Subcutaneous abdominal adipose tissue (tissue), 5 donors: ENCODE results near the gene MMP3.

ENCODE experiments used
- H3K27ac ChIP-seq: one replicate; pipeline ENCODE4 v1.7.0; 2013; ENCODE audit warnings: low read depth, mild to moderate bottlenecking, inconsistent platforms, low read length, moderate library complexity
- H3K27me3 ChIP-seq, 5 donors: one replicate each; pipeline ENCODE4 v1.7.0; 2013; ENCODE audit warnings: low read length in 5 of 5, inconsistent platforms in 1 of 5; ENCODE audit not compliant: control insufficient read depth in 5 of 5, insufficient read depth in 4 of 5
- H3K36me3 ChIP-seq, 5 donors: one replicate each; pipeline ENCODE4 v1.7.0; 2013; ENCODE audit warnings: low read length in 5 of 5; ENCODE audit not compliant: control insufficient read depth in 5 of 5, insufficient read depth in 5 of 5
- H3K4me1 ChIP-seq, 5 donors: one replicate each; pipeline ENCODE4 v1.7.0; 2013; ENCODE audit warnings: low read length in 5 of 5, mild to moderate bottlenecking in 3 of 5, moderate library complexity in 1 of 5; ENCODE audit not compliant: control insufficient read depth in 5 of 5, insufficient read depth in 5 of 5
- H3K4me3 ChIP-seq, 5 donors: one replicate each; pipeline ENCODE4 v1.7.0; 2013; ENCODE audit warnings: low read length in 5 of 5, low read depth in 1 of 5
- H3K9ac ChIP-seq, 5 donors: one replicate each; pipeline ENCODE4 v1.7.0; 2013; ENCODE audit warnings: low read length in 5 of 5, mild to moderate bottlenecking in 4 of 5, moderate library complexity in 3 of 5
- H3K9me3 ChIP-seq, 5 donors: one replicate each; pipeline ENCODE4 v1.7.0; 2013; ENCODE audit warnings: low read length in 5 of 5; ENCODE audit not compliant: control insufficient read depth in 5 of 5
- donor health status: healthy.
- donor health status: healthy.
- donor health status: healthy.
- donor health status: healthy.
- donor health status: healthy.

The MMP3 gene

GRCh38 chr11:102813484-102813883 lies 29.9 kb downstream of the MMP3 start:
- no peaks in the 10 kb centered on the region for H3K4me1 ChIP-seq
- no peak overlapping the region for H3K4me3 ChIP-seq
- H3K27me3 ChIP-seq: no peaks in the 10 kb centered on the region
- no peak overlapping the region for H3K27ac ChIP-seq
- H3K36me3 ChIP-seq: no peaks in the 10 kb centered on the region
- H3K9me3 ChIP-seq: no peaks in the 10 kb centered on the region
- no peak overlapping the region for H3K9ac ChIP-seq

GRCh38 chr11:102812188-102812587 lies 31.2 kb downstream of the MMP3 start:
- Histone ChIP-seq H3K4me1 (no peaks in the 10 kb centered on the region), H3K9ac (no peak overlapping the region), H3K27me3 (no peaks in the 10 kb centered on the region), H3K9me3 (no peaks in the 10 kb centered on the region), H3K36me3 (no peaks in the 10 kb centered on the region), H3K4me3 (no peak overlapping the region), H3K27ac (no peak overlapping the region)

- no peaks in the 10 kb centered on the region for H3K4me1 ChIP-seq
- H3K4me3 ChIP-seq: no peak overlapping the region
- no peak overlapping the region for H3K9ac ChIP-seq
- H3K36me3 ChIP-seq: no peaks in the 10 kb centered on the region
- H3K27ac ChIP-seq: no peak overlapping the region
- H3K9me3 ChIP-seq: no peaks in the 10 kb centered on the region
- H3K27me3 ChIP-seq: no peaks in the 10 kb centered on the region
These were observed 32.3 kb downstream of the MMP3 start for GRCh38 chr11:102810950-102811660.

- no peaks in the 10 kb centered on the region for H3K27me3 ChIP-seq
- no peaks in the 10 kb centered on the region for H3K9me3 ChIP-seq
- H3K4me3 ChIP-seq: no peak overlapping the region
- H3K9ac ChIP-seq: no peak overlapping the region
- H3K4me1 ChIP-seq: no peaks in the 10 kb centered on the region
- H3K27ac ChIP-seq: no peak overlapping the region
- H3K36me3 ChIP-seq: no peaks in the 10 kb centered on the region
These were observed 33.4 kb downstream of the MMP3 start for GRCh38 chr11:102809971-102810370.

GRCh38 chr11:102807921-102808320 lies 35.5 kb downstream of the MMP3 start:
- Histone ChIP-seq H3K27me3 (no peaks in the 10 kb centered on the region), H3K9me3 (no peaks in the 10 kb centered on the region), H3K36me3 (no peaks in the 10 kb centered on the region), H3K9ac (no peak overlapping the region), H3K27ac (no peak overlapping the region), H3K4me3 (no peak overlapping the region), H3K4me1 (no peaks in the 10 kb centered on the region)

GRCh38 chr11:102806296-102806695 lies 37.1 kb downstream of the MMP3 start:
- H3K27ac ChIP-seq: no peak overlapping the region
- no peaks in the 10 kb centered on the region for H3K4me1 ChIP-seq
- no peaks in the 10 kb centered on the region for H3K27me3 ChIP-seq
- H3K9ac ChIP-seq: no peak overlapping the region
- H3K4me3 ChIP-seq: no peak overlapping the region
- H3K36me3 ChIP-seq: no peaks in the 10 kb centered on the region
- no peaks in the 10 kb centered on the region for H3K9me3 ChIP-seq

- no peak overlapping the region for H3K9ac ChIP-seq
- H3K4me1 ChIP-seq: peaks cover 0 to 8% (median 2%) of the 10 kb centered on the region in 5 donors
- no peaks in the 10 kb centered on the region for H3K27me3 ChIP-seq
- no peak overlapping the region for H3K4me3 ChIP-seq
- no peaks in the 10 kb centered on the region for H3K36me3 ChIP-seq
- H3K27ac ChIP-seq: no peak overlapping the region
- H3K9me3 ChIP-seq: no peaks in the 10 kb centered on the region
These were observed 41.1 kb downstream of the MMP3 start for GRCh38 chr11:102802341-102802740.

- peak overlapping the region; percentile 34 for H3K27ac ChIP-seq
These were observed 42.6 kb downstream of the MMP3 start for GRCh38 chr11:102800767-102801166.

GRCh38 chr11:102799681-102800340 lies 43.6 kb downstream of the MMP3 start:
- H3K27ac ChIP-seq: no peak overlapping the region
- peaks cover 0 to 8% (median 2%) of the 10 kb centered on the region in 5 donors for H3K4me1 ChIP-seq
- no peak overlapping the region for H3K9ac ChIP-seq
- no peaks in the 10 kb centered on the region for H3K36me3 ChIP-seq
- H3K4me3 ChIP-seq: no peak overlapping the region
- no peaks in the 10 kb centered on the region for H3K27me3 ChIP-seq
- H3K9me3 ChIP-seq: no peaks in the 10 kb centered on the region

More at GRCh38 chr11:102800767-102801166, 42.6 kb downstream of the MMP3 start:
- H3K36me3 ChIP-seq: no peaks in the 10 kb centered on the region
- no peaks in the 10 kb centered on the region for H3K27me3 ChIP-seq
- no peak overlapping the region for H3K4me3 ChIP-seq
- no peaks in the 10 kb centered on the region for H3K9me3 ChIP-seq
- H3K4me1 ChIP-seq: peaks cover 0 to 8% (median 2%) of the 10 kb centered on the region in 5 donors
- H3K9ac ChIP-seq: no peak overlapping the region

- H3K36me3 ChIP-seq: no peaks in the 10 kb centered on the region
- H3K9ac ChIP-seq: no peak within 1 kb of the TSS
These were observed 45.2 kb downstream of the MMP3 start, which contains the start of gene MMP1 for GRCh38 chr11:102798012-102798746. Gene MMP1 (minus strand): TSS chr11:102798160. CDS start chr11:102798092, 68 bp downstream.

More at GRCh38 chr11:102798012-102798746, 45.2 kb downstream of the MMP3 start, which contains the start of gene MMP1:
- no peaks in the 10 kb centered on the region for H3K9me3 ChIP-seq
- H3K4me3 ChIP-seq: no peak within 1 kb of the TSS
- no peak within 1 kb of the TSS for H3K27ac ChIP-seq
- no peaks in the 10 kb centered on the region for H3K27me3 ChIP-seq
- peaks cover 0 to 8% (median 2%) of the 10 kb centered on the region in 5 donors for H3K4me1 ChIP-seq
